Measurements from ENCODE around the gene TESK1.
A peak's percentile ranks its signal among the peaks of the same experiment; 100 is the strongest.

TESK1 gene

DNA sequence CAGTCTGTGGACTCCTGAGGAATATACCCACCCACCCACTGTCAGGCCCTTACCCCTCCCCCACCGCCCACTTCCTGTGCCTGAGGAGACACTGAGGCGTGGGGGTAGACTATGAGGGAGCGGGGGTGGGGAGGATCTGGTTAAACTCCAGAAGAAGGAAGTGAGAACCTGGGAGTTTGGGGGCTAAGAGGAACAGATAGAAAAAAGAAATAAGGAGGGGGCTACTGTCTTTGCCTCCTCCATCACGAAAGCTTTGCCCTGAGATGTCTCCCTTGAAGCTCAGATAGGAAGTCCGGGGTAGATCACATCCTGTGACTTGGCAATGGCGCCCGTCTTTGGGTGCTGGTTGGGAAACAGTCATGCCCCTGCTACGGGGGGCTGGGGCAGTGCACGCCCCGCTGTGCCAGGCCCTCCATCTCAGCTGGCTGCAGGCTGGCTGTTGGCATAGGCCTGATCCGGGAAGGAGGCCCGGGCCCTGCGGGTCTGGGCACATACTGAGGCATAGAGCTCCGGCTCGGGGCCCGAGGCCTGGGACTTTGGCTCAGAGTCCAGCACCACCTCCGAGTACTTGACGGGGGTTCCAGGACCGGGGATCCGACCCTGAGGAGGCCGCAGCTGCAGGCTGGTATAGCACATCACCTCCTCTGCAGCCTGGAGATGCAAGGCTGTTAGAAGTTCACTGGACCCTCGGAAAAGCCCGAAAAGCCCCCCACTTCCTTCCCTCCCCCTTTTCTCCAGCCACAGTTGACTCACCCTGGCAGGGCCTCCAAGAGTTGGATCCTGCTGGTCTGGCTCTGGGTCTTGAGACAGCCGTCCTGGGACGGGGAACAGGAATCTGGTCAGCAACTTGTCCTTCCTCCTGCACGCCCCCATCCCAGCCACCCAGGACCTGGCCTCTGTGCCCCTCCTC, 44.6 kb downstream of the TESK1 start:
- DNase-seq, result no peak

DNA sequence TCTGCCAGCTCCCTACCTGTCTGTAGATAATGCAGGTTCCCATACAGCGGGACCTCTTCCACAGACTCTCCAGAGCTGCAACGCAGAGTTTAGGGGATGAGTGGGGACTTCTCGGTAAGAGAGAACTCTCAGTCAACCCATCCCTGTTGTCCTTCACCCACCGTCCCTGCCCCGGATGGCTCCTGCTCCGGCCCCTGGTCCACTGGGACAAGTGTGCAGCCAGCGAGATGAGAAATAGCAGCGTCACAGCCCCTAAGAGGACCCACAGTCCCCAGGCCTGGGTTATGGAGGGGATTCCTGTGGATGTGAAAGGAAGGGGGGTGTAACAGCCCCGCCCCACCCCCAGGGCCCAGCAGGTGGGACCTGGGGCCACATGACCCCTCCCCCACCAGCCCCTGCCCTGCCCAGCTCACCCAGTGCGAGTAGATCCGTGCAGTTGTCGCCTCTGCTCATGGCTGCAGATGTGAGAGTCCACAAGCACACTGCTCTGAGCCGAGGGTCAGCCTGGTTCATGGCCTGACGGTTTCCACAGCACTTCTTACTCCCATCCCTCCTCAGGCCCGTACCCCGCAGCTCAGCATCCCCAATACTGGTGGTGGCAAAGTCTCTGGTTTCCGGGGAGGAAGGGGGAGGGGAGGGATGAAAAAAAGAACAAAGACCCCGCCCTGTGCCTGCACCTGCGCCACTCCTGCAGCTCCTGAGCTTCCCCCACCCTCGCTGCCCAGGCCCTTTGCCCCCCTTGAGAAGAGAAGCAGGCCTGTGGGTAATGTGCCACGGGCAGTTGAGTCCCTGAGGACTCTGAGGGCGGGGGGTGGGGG, 45.5 kb downstream of the TESK1 start, which contains the start of gene SIT1:
TSS of gene SIT1 (minus strand) at position 591 of the 818 bp plus-strand sequence. CDS start at position 513, 78 bp downstream.
- no peak for DNase-seq

DNA sequence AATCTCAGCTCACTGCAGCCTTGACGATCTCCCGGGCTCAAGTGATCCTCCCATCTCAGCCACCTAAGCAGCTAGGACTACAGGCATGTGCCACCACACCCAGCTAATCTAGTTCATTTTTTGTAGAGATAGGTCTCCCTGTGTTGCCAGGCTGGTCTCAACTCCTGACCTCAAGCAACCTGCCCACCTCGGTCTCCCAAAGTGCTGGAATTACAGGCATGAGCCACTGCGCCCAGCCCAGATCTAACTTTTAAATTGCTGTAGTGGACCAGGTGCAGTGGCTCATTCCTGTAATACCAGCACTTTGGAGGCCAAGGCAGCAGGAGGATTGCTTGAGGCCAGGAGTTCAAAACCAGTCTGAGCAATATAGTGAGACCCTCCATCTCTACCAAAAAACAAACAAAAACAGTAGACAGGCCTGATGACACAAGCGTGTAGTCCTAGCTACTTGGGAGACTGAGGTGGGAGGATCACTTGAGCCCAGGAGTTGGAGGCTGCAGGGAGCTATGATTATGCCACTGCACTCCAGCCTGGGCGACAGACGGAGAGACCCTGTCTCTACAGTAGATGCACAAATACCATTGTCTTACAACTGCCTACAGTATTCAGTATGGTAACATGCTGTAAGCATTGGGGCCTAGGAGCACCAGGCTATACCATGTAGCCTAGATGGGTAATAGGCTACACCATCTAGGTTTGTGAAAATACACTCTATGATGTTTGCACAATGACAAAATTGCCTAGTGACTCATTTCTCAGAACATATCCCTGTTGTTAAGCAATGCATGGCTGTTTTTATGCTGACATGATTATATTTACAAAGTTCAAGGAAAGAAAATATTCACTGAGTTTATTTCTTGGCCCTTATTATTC, 47.1 kb downstream of the TESK1 start:
- no peak for DNase-seq

GRCh38 chr9:35652829-35653209, 47.8 kb downstream of the TESK1 start:
- no peak for DNase-seq

- no peak for DNase-seq
Measured at GRCh38 chr9:35653611-35654010, 48.5 kb downstream of the TESK1 start.

- no peak for DNase-seq
Measured at GRCh38 chr9:35656348-35656747, 51.3 kb downstream of the TESK1 start.

DNA sequence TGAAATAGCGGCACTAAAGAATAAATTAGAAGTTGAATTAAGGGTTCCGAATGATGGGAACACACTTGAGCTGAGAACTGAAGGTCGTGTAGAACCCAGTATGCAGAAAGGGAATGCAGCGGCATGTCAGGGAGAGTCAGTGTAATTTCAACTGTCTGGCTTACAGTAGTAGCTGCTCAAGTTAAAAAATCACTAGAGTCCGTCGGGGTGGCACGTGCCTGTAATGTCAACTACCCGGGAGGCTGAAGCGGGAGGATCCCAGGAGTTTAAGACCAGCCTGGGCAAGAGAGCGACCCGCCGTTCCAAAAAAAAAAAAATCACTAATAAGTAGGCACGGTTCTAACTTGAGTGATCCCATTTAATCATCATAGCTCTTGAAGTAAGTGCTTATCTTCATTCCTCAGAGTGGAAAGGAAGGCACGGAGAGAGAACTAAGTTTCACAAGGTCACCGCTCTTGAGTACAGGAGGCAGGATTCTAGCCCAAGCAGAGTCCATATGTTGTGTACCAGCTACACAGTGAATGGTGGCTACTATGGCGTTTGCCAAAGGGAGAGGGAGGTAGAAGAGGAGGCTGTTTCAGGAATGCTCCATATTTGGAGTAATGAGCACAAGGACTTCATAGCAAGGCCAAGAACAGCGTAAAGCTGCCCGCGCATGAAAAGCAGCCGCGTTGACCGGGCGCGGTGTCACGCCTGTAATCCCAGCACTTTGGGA, 51.9 kb downstream of the TESK1 start:
- DNase-seq, result no peak

DNA sequence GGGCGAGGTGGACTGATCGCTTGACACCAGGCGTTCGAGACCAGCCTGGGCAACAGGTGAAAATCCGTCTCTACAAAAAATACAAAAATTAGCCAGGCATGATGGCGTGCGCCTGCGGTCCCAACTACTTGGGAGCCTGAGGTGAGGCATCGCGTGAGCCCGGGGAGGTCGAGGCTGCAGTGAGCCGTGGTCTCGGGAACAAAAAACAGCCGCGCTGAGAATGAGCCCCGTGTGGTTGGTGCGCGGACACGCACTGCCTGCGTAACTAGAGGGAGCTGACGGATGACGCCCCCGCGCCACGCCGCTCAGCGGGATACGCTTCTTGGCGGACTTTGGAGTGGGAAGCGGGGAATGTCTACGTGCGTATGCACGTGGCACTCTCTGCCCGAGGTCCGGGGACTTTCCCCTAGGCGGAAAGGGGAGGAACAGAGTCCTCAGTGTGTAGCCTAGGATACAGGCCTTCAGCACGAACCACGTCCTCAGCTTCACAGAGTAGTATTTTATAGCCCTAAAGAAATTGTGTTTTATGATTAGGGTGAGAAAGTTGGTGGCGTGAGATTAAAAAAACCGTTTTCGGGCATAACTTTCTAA, 52.6 kb downstream of the TESK1 start, which contains the start of gene RMRP:
TSS of gene RMRP (minus strand) at position 474 of the 591 bp plus-strand sequence.
- peak; percentile 96 for DNase-seq

- DNase-seq, result no peak
Measured at GRCh38 chr9:35658137-35658967, 53.3 kb downstream of the TESK1 start, which contains the start of gene CCDC107. CCDC107 (plus strand) TSS chr9:35658292; CDS start chr9:35658380, 88 bp downstream.

- no peak for DNase-seq
Measured at GRCh38 chr9:35658968-35659220, 53.8 kb downstream of the TESK1 start.

DNA sequence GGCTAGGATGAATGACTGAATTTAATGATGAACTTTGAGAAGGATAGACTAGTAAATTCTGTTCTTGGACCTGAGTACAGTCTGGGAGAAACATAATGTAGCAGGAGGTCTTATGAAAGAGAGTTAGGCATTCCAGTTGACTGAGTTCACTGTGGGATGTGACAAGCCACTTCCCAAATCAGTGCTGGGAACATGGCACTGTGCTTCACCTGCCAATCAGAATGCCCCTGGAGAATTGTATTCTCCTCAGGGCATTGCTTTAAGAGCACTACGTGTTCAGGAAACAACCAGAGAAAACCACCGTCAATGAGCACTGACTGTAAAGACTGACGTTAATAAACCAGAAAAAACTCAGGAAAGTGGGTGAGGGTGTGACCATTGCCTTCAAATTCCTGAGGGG, 54.3 kb downstream of the TESK1 start:
- no peak for DNase-seq

All from GF-D8 (cell line).